Esophagus muscularis mucosa (tissue), 4 donors: ENCODE data around the gene ULK4.

Source experiments
- CTCF ChIP-seq, 3 experiments: fragments of 200-600 bp in 2 of 3; fragments of 450-650 bp in 1 of 3; sonication (generic) in 2 of 3; IDR thresholded peaks; one replicate each; pipeline ENCODE4 v1.5.1; 2017 to 2019; ENCODE audit warnings: antibody characterized with exemption in 3 of 3, mild to moderate bottlenecking in 2 of 3, moderate library complexity in 1 of 3
- EP300 ChIP-seq: sonication (generic); formaldehyde crosslinking; IDR thresholded peaks from one replicate; pipeline ENCODE4 v1.6.1; 2017; ENCODE audit warnings: antibody characterized with exemption
- POLR2A ChIP-seq: fragments of 450-650 bp; IDR thresholded peaks from one replicate; pipeline ENCODE4 v1.6.1; 2017; ENCODE audit warnings: antibody characterized with exemption, moderate library complexity, mild to moderate bottlenecking, low read depth
- POLR2AphosphoS5 ChIP-seq, 2 donors: sonication (generic); formaldehyde crosslinking; IDR thresholded peaks; one replicate each; pipeline ENCODE4 v1.6.1; 2017; ENCODE audit warnings: antibody characterized with exemption in 2 of 2

- TF ChIP-seq POLR2A (no peak), CTCF (IDR thresholded peaks at IDR 0.05) (no peak), POLR2AphosphoS5 (IDR thresholded peaks at IDR 0.05) (no peak), EP300 (no peak)
These were observed 701.8 kb downstream of the ULK4 start for GRCh38 chr3:41260063-41260450.
